Prostate gland (tissue), 2 donors: ENCODE measurements around the gene CCDC71L.

ENCODE experiments used
- POLR2A ChIP-seq: fragments of 450-650 bp; IDR thresholded peaks from one replicate; pipeline ENCODE4 v1.6.1; 2016; ENCODE audit warnings: antibody characterized with exemption, mild to moderate bottlenecking
- POLR2AphosphoS5 ChIP-seq: sonication (generic); formaldehyde crosslinking; IDR thresholded peaks from one replicate; pipeline ENCODE4 v1.6.1; 2017; ENCODE audit warnings: antibody characterized with exemption
- TF ChIP-seq, protein P1 (sequence below), 4 experiments: fragments of 200-600 bp in 2 of 4; fragments of 450-650 bp in 2 of 4; sonication (generic) in 2 of 4; IDR thresholded peaks; 1 replicate in 3 of 4; 2 replicates in 1 of 4; pipeline ENCODE4 v1.5.1; 2016 to 2019; ENCODE audit warnings: antibody characterized with exemption in 4 of 4, mild to moderate bottlenecking in 2 of 4, moderate library complexity in 2 of 4

DNA sequence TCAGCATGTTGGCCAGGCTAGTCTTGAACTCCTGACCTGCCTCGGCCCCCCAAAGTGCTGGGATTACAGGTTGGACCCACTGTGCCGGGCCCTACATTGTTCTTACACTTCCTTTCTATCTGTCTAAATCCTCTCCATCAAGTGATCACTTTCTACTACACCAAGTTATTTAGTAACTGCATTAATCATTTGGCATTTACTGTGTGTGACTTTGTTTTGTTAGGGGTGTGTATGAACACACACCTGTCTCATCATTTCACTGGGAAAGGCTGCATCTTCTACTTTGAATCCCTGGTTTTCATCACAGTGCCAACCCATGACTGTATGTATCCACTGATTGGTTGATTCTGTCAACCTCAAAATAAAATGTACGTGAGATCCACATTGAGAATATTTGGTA, 23.0 kb upstream of the CCDC71L start:
- TF ChIP-seq POLR2A (no peak), POLR2AphosphoS5 (no peak)
- TF ChIP-seq, protein P1, sequence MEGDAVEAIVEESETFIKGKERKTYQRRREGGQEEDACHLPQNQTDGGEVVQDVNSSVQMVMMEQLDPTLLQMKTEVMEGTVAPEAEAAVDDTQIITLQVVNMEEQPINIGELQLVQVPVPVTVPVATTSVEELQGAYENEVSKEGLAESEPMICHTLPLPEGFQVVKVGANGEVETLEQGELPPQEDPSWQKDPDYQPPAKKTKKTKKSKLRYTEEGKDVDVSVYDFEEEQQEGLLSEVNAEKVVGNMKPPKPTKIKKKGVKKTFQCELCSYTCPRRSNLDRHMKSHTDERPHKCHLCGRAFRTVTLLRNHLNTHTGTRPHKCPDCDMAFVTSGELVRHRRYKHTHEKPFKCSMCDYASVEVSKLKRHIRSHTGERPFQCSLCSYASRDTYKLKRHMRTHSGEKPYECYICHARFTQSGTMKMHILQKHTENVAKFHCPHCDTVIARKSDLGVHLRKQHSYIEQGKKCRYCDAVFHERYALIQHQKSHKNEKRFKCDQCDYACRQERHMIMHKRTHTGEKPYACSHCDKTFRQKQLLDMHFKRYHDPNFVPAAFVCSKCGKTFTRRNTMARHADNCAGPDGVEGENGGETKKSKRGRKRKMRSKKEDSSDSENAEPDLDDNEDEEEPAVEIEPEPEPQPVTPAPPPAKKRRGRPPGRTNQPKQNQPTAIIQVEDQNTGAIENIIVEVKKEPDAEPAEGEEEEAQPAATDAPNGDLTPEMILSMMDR (IDR thresholded peaks at IDR 0.05): no peak
